Gastroesophageal sphincter (tissue), 3 donors: Measurements from ENCODE around the gene SMARCAL1.

Source experiments
- CTCF ChIP-seq, 4 experiments: fragments of 200-600 bp in 2 of 4; fragments of 450-650 bp in 2 of 4; sonication (generic) in 1 of 4; IDR thresholded peaks; one replicate each; pipeline ENCODE4 v1.5.1; 2017 to 2019; ENCODE audit warnings: antibody characterized with exemption in 4 of 4, mild to moderate bottlenecking in 2 of 4, moderate library complexity in 2 of 4
- POLR2AphosphoS5 ChIP-seq: sonication (generic); formaldehyde crosslinking; IDR thresholded peaks from one replicate; pipeline ENCODE4 v1.6.1; 2017; ENCODE audit warnings: antibody characterized with exemption

GRCh38 chr2:216469661-216470060 lies 57.4 kb downstream of the SMARCAL1 start:
- no peak for TF ChIP-seq POLR2AphosphoS5
- TF ChIP-seq CTCF (IDR thresholded peaks at IDR 0.05): no peak
